ENCODE measurements around the gene NRXN2. TPM values are rescaled to one million over a fixed set of nuclear protein-coding genes. Genes with fewer than 3 reads are reported as not detected.
A peak's percentile ranks its signal among the peaks of the same experiment; 100 is the strongest.

Gene NRXN2
- total RNA-seq = 8.5 and 10.0 TPM in 2 replicates
- long read RNA-seq = 0 reads

- peaks cover 58% of the 10 kb centered on the region for H3K27me3 Mint-ChIP-seq (ENCODE audit: low read depth)
Observed at GRCh38 chr11:64723117-64723906, at the start of gene NRXN2. Gene NRXN2 (minus strand): TSS chr11:64723197. CDS start chr11:64713699, 9,498 bp downstream.

DNA sequence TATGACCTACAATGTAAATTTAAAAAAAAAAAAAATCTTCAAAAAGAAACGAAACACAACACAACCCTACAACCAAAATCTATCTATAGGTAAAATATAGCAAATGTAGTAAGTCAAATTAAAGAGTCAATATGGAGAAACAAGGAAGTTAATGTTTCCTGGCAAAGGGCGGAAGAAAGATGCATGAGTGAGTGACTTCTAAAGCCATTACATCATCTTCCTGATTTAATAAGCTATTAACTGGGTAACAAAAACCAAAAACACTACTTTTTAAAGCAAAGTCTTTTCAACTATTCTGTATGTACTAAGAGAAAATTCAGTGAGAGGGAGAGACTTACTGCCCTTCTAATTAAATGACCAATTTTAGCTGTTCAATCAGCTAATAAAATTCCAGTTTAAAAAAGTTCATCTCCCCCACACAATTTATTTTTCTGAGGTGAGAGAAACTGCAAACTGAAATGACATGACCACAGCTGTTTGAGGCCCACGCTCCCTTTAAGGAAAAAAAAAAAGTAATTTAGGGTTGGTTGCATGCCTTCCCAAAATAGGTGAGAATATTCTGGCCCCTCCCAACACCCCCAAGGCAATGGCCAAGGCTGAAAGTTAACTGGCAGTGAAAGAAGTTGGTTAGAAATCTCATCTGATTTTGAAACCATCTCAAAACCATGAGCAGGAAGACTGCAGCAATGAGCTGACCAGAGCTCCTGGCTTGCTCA lies 49.5 kb upstream of the NRXN2 start:
- Mint-ChIP-seq H3K27me3 (ENCODE audit: low read depth) (peaks cover 2% of the 10 kb centered on the region), H3K9me3 (no peaks in the 10 kb centered on the region), H3K4me1 (peaks cover 63% of the 10 kb centered on the region), H3K36me3 (ENCODE audit: low read depth) (peaks cover 71% of the 10 kb centered on the region), H3K27ac (ENCODE audit: unreplicated experiment) (no peak overlapping the region), H3K4me3 (peak overlapping the region; percentile 37)
- no peak for DNase-seq (ENCODE audit: low read depth, low spot score)
- TF ChIP-seq, protein P1, sequence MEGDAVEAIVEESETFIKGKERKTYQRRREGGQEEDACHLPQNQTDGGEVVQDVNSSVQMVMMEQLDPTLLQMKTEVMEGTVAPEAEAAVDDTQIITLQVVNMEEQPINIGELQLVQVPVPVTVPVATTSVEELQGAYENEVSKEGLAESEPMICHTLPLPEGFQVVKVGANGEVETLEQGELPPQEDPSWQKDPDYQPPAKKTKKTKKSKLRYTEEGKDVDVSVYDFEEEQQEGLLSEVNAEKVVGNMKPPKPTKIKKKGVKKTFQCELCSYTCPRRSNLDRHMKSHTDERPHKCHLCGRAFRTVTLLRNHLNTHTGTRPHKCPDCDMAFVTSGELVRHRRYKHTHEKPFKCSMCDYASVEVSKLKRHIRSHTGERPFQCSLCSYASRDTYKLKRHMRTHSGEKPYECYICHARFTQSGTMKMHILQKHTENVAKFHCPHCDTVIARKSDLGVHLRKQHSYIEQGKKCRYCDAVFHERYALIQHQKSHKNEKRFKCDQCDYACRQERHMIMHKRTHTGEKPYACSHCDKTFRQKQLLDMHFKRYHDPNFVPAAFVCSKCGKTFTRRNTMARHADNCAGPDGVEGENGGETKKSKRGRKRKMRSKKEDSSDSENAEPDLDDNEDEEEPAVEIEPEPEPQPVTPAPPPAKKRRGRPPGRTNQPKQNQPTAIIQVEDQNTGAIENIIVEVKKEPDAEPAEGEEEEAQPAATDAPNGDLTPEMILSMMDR (conservative IDR thresholded peaks at IDR 0.05) = no peak

More at GRCh38 chr11:64723117-64723906, at the start of gene NRXN2:
- peak; percentile 82 for DNase-seq (ENCODE audit: low read depth, low spot score)
- H3K27ac Mint-ChIP-seq (ENCODE audit: unreplicated experiment) = no peak within 1 kb of the TSS
- peak within 1 kb of the TSS; percentile 83 for H3K4me3 Mint-ChIP-seq
- H3K36me3 Mint-ChIP-seq (ENCODE audit: low read depth) = no peaks in the 10 kb centered on the region
- H3K9me3 Mint-ChIP-seq = no peaks in the 10 kb centered on the region
- H3K4me1 Mint-ChIP-seq = peaks cover 28% of the 10 kb centered on the region
- TF ChIP-seq, protein P1 (conservative IDR thresholded peaks at IDR 0.05) = peak; percentile 99

DNA sequence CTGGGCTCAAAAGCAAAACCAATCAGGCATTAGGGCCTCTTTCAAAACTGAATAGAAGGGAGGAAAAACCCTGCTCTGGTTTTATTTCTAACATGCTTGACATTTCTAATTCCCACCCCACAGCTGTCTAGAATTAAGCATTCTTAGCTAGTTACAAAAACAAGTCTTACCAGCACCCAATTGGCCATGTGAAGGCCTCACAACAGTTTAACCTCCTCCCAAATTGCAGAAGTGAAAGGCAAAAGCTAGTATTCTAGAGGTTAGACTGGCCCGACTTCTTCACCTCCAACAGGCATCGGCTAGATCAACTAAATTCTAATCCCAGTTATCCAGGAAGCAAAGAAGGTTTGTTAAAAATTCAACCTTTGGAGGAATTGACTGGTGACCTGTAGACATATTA lies 48.9 kb upstream of the NRXN2 start:
- DNase-seq (ENCODE audit: low read depth, low spot score) = no peak
- Mint-ChIP-seq H3K36me3 (ENCODE audit: low read depth) (peaks cover 69% of the 10 kb centered on the region), H3K9me3 (no peaks in the 10 kb centered on the region), H3K4me3 (peak overlapping the region; percentile 56), H3K27me3 (ENCODE audit: low read depth) (peaks cover 2% of the 10 kb centered on the region), H3K4me1 (peaks cover 57% of the 10 kb centered on the region), H3K27ac (ENCODE audit: unreplicated experiment) (no peak overlapping the region)
- TF ChIP-seq, protein P1 (conservative IDR thresholded peaks at IDR 0.05) = no peak

DNA sequence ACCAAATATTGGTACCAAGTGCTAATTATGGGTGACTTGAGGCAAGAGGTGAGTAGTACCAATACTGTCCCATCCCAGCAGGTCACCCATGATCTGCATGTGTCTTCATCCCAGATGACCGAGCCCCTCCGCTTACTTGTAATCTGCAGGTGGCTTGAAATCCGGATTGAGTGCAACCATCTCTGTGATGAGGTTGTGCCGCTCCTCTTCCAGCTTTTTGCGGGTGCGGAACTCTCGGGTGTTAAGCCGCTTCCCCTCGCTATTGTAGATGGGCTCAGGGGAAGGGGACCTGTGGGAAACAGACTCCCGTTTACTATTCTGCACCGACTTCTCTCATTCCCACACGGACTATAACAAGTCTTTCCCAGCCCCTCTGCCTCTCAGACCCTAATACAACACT lies 47.1 kb upstream of the NRXN2 start:
- H3K27ac Mint-ChIP-seq (ENCODE audit: unreplicated experiment) = no peak overlapping the region
- TF ChIP-seq, protein P1 (conservative IDR thresholded peaks at IDR 0.05) = no peak
- no peak for DNase-seq (ENCODE audit: low read depth, low spot score)
- H3K4me3 Mint-ChIP-seq = peak overlapping the region; percentile 5
- peaks cover 2% of the 10 kb centered on the region for H3K27me3 Mint-ChIP-seq (ENCODE audit: low read depth)
- peaks cover 45% of the 10 kb centered on the region for H3K4me1 Mint-ChIP-seq
- peaks cover 63% of the 10 kb centered on the region for H3K36me3 Mint-ChIP-seq (ENCODE audit: low read depth)
- no peaks in the 10 kb centered on the region for H3K9me3 Mint-ChIP-seq

GRCh38 chr11:64769283-64769682 lies 46.3 kb upstream of the NRXN2 start:
- Mint-ChIP-seq H3K36me3 (ENCODE audit: low read depth) (peaks cover 66% of the 10 kb centered on the region), H3K4me3 (peak overlapping the region; percentile 45), H3K27ac (ENCODE audit: unreplicated experiment) (no peak overlapping the region), H3K4me1 (peaks cover 49% of the 10 kb centered on the region), H3K27me3 (ENCODE audit: low read depth) (peaks cover 2% of the 10 kb centered on the region), H3K9me3 (no peaks in the 10 kb centered on the region)
- no peak for DNase-seq (ENCODE audit: low read depth, low spot score)
- TF ChIP-seq, protein P1 (conservative IDR thresholded peaks at IDR 0.05) = no peak
